T-cell (primary cell): ENCODE results near the gene TICAM2. TPM values are rescaled to one million over a fixed set of nuclear protein-coding genes. Genes with fewer than 3 reads are reported as not detected.
A peak's percentile ranks its signal among the peaks of the same experiment; 100 is the strongest.

Source experiments
- ATAC-seq, 4 experiments: fragments of 200-7000 bp in 3 of 4; fragments of 150-1000 bp in 1 of 4; cut with Tn5 transposase; replicated peaks in 1 of 4; 1 replicate in 3 of 4; 2 replicates in 1 of 4; pipeline ENCODE4 v1.10.0; 2021; ENCODE audit warnings: moderate library complexity in 3 of 4, mild to moderate bottlenecking in 2 of 4, moderate number of reproducible peaks in 1 of 4
- CTCF ChIA-PET, 2 donors: fragments of 300-600 bp; sonication (Branson Sonifier 250); formaldehyde crosslinking; loops; one replicate each; lab custom pipeline; 2022; ENCODE audit warnings: antibody characterized with exemption in 2 of 2; lab: Charles Lee
- POLR2A ChIA-PET, 2 donors: fragments of 300-600 bp; sonication (Branson Sonifier 250); formaldehyde crosslinking; loops; one replicate each; lab custom pipeline; 2022; ENCODE audit warnings: antibody characterized with exemption in 2 of 2; lab: Charles Lee
- DNase-seq, 35 experiments: peaks; one replicate each; pipeline versions ENCODE4 v3.0.0 to v3.0.0-alpha.2; 2013 to 2023
- H3K27ac ChIP-seq: one replicate; pipeline ENCODE4 v1.5.1; 2013; ENCODE audit warnings: low read length
- H3K27me3 ChIP-seq, 2 experiments: replicated peaks in 1 of 2; 1 replicate in 1 of 2; 2 replicates in 1 of 2; pipeline versions ENCODE4 v1.6.1 to v1.7.0; 2013; ENCODE audit warnings: low read length in 1 of 2, mixed read lengths in 1 of 2; ENCODE audit not compliant: control insufficient read depth in 2 of 2, insufficient read depth in 2 of 2; ENCODE audit errors: extremely low read depth in 1 of 2
- H3K36me3 ChIP-seq, 2 donors: 1 replicate in 1 of 2; 2 replicates in 1 of 2; pipeline versions ENCODE4 v1.6.1 to v1.7.0; 2013; ENCODE audit warnings: low read length in 1 of 2; ENCODE audit not compliant: control insufficient read depth in 2 of 2, insufficient read depth in 1 of 2; ENCODE audit errors: extremely low read depth in 1 of 2
- H3K4me1 ChIP-seq, 2 experiments: 1 replicate in 1 of 2; 2 replicates in 1 of 2; pipeline versions ENCODE4 v1.6.1 to v1.7.0; 2013; ENCODE audit warnings: low read length in 2 of 2, mixed read lengths in 1 of 2; ENCODE audit not compliant: insufficient read depth in 2 of 2, control insufficient read depth in 1 of 2; ENCODE audit errors: extremely low read depth in 1 of 2
- H3K4me3 ChIP-seq, 2 donors: 1 replicate in 1 of 2; 2 replicates in 1 of 2; pipeline versions ENCODE4 v1.5.1 to v1.7.0; 2013; ENCODE audit warnings: mild to moderate bottlenecking in 2 of 2, low read length in 1 of 2, moderate library complexity in 1 of 2; ENCODE audit not compliant: control insufficient read depth in 1 of 2; ENCODE audit errors: extremely low read depth in 1 of 2
- H3K9me3 ChIP-seq: 2 replicates; pipeline ENCODE4 v1.7.0; 2013
- H3K27ac Mint-ChIP-seq, 2 donors: one replicate each; pipeline ENCODE4 v1.8.0; 2020 to 2021; ENCODE audit warnings: mild to moderate bottlenecking in 2 of 2, mixed read lengths in 2 of 2
- H3K27me3 Mint-ChIP-seq, 2 donors: one replicate each; pipeline ENCODE4 v1.8.0; 2021 to 2022; ENCODE audit warnings: mixed read lengths in 2 of 2
- H3K36me3 Mint-ChIP-seq: one replicate; pipeline ENCODE4 v1.8.0; 2021; ENCODE audit warnings: mixed read lengths
- H3K4me1 Mint-ChIP-seq, 3 donors: one replicate each; pipeline ENCODE4 v1.8.0; 2020 to 2022; ENCODE audit warnings: mixed read lengths in 3 of 3, mild to moderate bottlenecking in 1 of 3
- H3K4me3 Mint-ChIP-seq, 3 donors: one replicate each; pipeline ENCODE4 v1.8.0; 2020 to 2022; ENCODE audit warnings: mild to moderate bottlenecking in 3 of 3, mixed read lengths in 3 of 3, moderate library complexity in 3 of 3
- H3K9me3 Mint-ChIP-seq, 3 donors: one replicate each; pipeline ENCODE4 v1.8.0; 2020 to 2022; ENCODE audit warnings: mixed read lengths in 3 of 3
- WGBS: methylation state at CpG from one replicate; pipeline ENCODE4 v1.1.5; 2013; ENCODE audit warnings: missing lambda C conversion rate; ENCODE audit not compliant: insufficient coverage; 5-methylcytosine and 5-hydroxymethylcytosine counted together
- total RNA-seq, 35 experiments: library from RNA in 6 of 35; stranded (reverse) in 6 of 35; fragments of 120-200 nt in 1 of 35; gene quantifications; one replicate each; pipeline versions ENCODE4 v1.2.1 to v1.2.4 and lab custom pipeline; 2013 to 2026

TICAM2 gene
- total RNA-seq, 5 donors from 2014 or later (not counting 1 experiment from before 2014, with no cell fraction given): 0.51 to 1.7 (median 0.82) TPM

DNA sequence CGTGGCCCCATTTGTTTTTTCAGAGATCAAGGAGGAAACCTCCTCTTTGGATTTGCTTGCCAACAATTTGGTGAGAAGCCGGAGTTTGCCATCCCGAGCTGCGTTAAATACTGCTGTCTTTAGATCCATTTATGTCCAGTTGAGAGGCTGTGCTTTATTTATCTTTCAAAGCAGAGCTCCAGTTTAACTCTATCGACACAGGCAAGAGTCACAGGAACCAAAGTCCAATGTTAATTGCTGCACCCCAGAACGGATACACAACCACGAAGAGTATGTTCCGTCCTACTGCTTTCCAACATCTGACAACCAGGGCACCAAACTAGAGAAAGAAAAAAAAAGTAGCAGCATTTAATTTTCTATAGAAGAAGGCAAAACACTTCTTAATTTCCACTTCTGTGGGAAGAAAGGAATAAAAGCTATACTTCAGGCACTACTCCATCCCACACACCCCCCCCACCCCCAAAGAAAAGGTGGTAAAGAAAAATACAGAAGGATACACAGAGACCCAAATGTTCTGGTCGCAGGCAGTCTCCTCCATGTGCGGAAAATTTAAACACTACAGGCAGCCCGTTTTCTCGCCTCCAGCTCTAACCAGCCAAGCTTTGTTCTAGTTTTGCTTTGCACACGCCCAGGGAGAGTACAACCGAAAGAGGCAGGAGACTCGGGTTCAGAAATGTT is 58.8 kb downstream of the TICAM2 start:
- POLR2A ChIA-PET: interaction anchor here (0.6 to 2.0 kb wide), 12 partner anchors 8 to 542 kb away, joined by 3 to 21 read pairs (median 4); no protein-coding TSS in a partner anchor
- DNase-seq (peak in 21 of 35 experiments; percentile 7 to 66 (median 25)), ATAC-seq (peak; percentile 10 to 44 (median 22))
- peaks cover 2% of the 10 kb centered on the region for H3K9me3 ChIP-seq
- H3K27me3 ChIP-seq: no peaks in the 10 kb centered on the region
- peak overlapping the region; percentile 93 to 98 for H3K27ac Mint-ChIP-seq
- peaks cover 38% of the 10 kb centered on the region for H3K36me3 Mint-ChIP-seq
- peaks cover 12 to 38% of the 10 kb centered on the region in 2 experiments for H3K4me1 ChIP-seq
- peak overlapping the region; percentile 85 for H3K27ac ChIP-seq
- no peaks in the 10 kb centered on the region for H3K27me3 Mint-ChIP-seq
- peak overlapping the region; percentile 73 to 76 for H3K4me3 ChIP-seq
- H3K4me1 Mint-ChIP-seq: peaks cover 55 to 59% (median 59%) of the 10 kb centered on the region in 3 donors
- no peaks in the 10 kb centered on the region for H3K9me3 Mint-ChIP-seq
- peak overlapping the region; percentile 84 to 98 (median 97) for H3K4me3 Mint-ChIP-seq
- WGBS: 19% methylated on average over 10 of the region's 15 CpGs
- peaks cover 0 to 15% of the 10 kb centered on the region in 2 donors for H3K36me3 ChIP-seq
- CTCF ChIA-PET: interaction anchor here (0.6 to 2.6 kb wide), 6 partner anchors 11 to 298 kb away, joined by 3 to 9 read pairs (median 4); partner anchors contain the start of genes AP3S1 (in 1 of the 2) and ATG12 (in 1 of the 2)

DNA sequence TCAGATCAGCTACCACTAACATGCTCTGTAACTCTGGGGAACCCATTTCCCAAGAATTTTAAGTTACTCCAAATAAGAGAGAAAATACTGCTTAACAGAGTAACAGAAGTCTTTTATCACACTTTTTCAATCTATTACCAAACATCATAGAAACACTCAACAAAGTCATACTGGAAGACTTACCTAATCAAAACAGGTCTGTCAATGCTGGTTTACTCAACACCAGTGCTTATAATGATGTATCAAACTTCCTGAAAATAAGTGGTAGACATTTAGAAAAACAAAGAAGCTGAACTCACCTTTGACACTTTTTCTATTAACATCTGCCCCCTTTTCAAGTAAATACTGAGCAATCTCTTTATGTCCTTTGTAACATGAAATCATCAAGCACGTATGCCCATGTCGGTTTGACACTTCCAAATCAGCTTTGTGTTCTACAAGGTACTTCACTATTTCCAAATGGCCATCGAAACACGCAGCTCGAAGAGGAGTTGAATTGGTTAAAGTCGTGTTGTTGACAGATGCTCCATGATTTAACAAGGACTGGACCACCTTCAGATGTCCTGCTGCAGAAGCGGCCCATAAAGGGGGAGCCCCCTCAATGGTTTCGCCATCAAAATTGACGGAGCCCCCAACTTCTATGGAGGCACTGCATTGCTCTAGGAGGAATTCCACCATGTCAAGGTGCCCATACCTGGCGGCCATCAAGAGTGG is 59.5 kb downstream of the TICAM2 start:
- 85% methylated on average over 6 of the region's 10 CpGs for WGBS
- Mint-ChIP-seq H3K27me3 (no peaks in the 10 kb centered on the region), H3K36me3 (peaks cover 43% of the 10 kb centered on the region), H3K9me3 (no peaks in the 10 kb centered on the region), H3K4me1 (peaks cover 62 to 66% (median 64%) of the 10 kb centered on the region in 3 donors), H3K4me3 (peak overlapping the region; percentile 84 to 98 (median 97)), H3K27ac (peak overlapping the region; percentile 31 to 98)
- Histone ChIP-seq H3K4me1 (peaks cover 12 to 42% of the 10 kb centered on the region in 2 experiments), H3K27me3 (no peaks in the 10 kb centered on the region), H3K27ac (no peak overlapping the region), H3K9me3 (peaks cover 2% of the 10 kb centered on the region), H3K36me3 (peaks cover 0 to 15% of the 10 kb centered on the region in 2 donors), H3K4me3 (peak overlapping the region; percentile 73 to 76)
- ChIA-PET POLR2A (interaction anchor here (0.7 to 2.0 kb wide), 7 partner anchors 7 to 543 kb away, joined by 3 to 21 read pairs (median 3); no protein-coding TSS in a partner anchor), CTCF (interaction anchor here (0.6 to 2.6 kb wide), 3 partner anchors 32 to 298 kb away, joined by 3 to 9 read pairs (median 4); partner anchors contain the start of genes AP3S1 (in 1 of the 2) and ATG12 (in 1 of the 2))
- ATAC-seq (no peak), DNase-seq (peak in 1 of 35 experiments; percentile 8)

DNA sequence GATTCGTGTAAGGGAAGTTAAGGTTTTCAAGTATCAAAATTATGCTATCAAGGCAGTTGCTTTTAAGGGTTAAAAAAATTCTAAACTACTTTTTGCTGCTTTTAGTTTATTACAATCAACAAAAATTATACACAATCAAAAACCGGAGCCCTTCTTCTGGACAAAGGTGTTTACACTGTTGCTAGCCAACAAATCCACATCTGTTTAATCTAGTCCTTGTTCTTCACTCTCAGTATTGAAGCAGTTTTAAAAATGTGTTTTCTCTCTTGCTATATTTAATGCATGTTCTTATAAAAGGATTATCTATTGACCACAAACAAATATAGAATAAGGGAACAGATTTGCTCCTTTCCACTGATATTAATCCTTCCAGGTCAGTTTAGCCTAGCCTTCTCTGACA is 60.2 kb downstream of the TICAM2 start:
- Histone ChIP-seq H3K27me3 (no peaks in the 10 kb centered on the region), H3K9me3 (peaks cover 2% of the 10 kb centered on the region), H3K4me1 (peaks cover 12 to 45% of the 10 kb centered on the region in 2 experiments), H3K27ac (no peak overlapping the region), H3K4me3 (peak overlapping the region; percentile 5 to 14), H3K36me3 (peaks cover 0 to 15% of the 10 kb centered on the region in 2 donors)
- WGBS: no CpG with 5 or more reads among the region's 2 CpGs
- H3K9me3 Mint-ChIP-seq: no peaks in the 10 kb centered on the region
- H3K4me1 Mint-ChIP-seq: peaks cover 67 to 73% (median 71%) of the 10 kb centered on the region in 3 donors
- DNase-seq: no peak
- H3K36me3 Mint-ChIP-seq: peaks cover 47% of the 10 kb centered on the region
- peak overlapping the region in 1 of 2 donors; percentile 23 for H3K27ac Mint-ChIP-seq
- ChIA-PET CTCF (interaction anchor here in 1 of 2 donors (2.6 kb wide), 1 partner anchor 33 kb away, joined by 9 read pairs; no protein-coding TSS in a partner anchor), POLR2A (interaction anchor here in 1 of 2 donors (1.4 to 2.0 kb wide), 2 partner anchors 7 to 22 kb away, joined by 7 to 21 read pairs; no protein-coding TSS in a partner anchor)
- ATAC-seq: no peak
- H3K4me3 Mint-ChIP-seq: peak overlapping the region; percentile 84 to 98 (median 97)
- no peaks in the 10 kb centered on the region for H3K27me3 Mint-ChIP-seq

DNA sequence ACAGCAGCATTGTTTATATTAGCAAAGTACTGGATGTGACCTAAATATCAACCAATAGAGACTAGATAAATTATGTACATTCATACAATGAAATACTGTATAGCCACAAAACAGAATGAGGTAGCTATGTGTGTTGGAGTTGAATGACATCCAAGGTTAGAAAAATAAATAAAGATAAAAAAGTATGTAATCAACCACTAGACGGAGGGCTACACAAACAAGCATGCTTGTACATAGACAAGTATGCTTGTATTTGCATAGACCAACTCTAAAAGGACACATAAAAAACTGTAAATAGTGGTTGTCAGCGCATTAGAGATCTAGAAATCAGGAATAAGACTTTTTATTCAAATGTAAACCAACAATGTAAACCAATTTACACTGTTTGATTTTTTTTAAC is 60.7 kb downstream of the TICAM2 start:
- Histone ChIP-seq H3K27me3 (no peaks in the 10 kb centered on the region), H3K9me3 (peaks cover 2% of the 10 kb centered on the region), H3K36me3 (peaks cover 0 to 20% of the 10 kb centered on the region in 2 donors), H3K4me3 (no peak overlapping the region), H3K4me1 (peaks cover 12 to 47% of the 10 kb centered on the region in 2 experiments), H3K27ac (no peak overlapping the region)
- DNase-seq (no peak), ATAC-seq (no peak)
- H3K27me3 Mint-ChIP-seq: no peaks in the 10 kb centered on the region
- H3K4me3 Mint-ChIP-seq: peak overlapping the region; percentile 84 to 98 (median 97)
- H3K4me1 Mint-ChIP-seq: peaks cover 72 to 78% (median 75%) of the 10 kb centered on the region in 3 donors
- CTCF ChIA-PET: interaction anchor here (0.5 to 2.6 kb wide), 2 partner anchors 33 kb away, joined by 3 to 9 read pairs; no protein-coding TSS in a partner anchor
- POLR2A ChIA-PET: interaction anchor here in 1 of 2 donors (0.6 to 1.7 kb wide), 2 partner anchors 17 to 271 kb away, joined by 4 read pairs; no protein-coding TSS in a partner anchor
- no CpG with 5 or more reads among the region's 2 CpGs for WGBS
- H3K27ac Mint-ChIP-seq: no peak overlapping the region
- H3K36me3 Mint-ChIP-seq: peaks cover 51% of the 10 kb centered on the region
- no peaks in the 10 kb centered on the region for H3K9me3 Mint-ChIP-seq

DNA sequence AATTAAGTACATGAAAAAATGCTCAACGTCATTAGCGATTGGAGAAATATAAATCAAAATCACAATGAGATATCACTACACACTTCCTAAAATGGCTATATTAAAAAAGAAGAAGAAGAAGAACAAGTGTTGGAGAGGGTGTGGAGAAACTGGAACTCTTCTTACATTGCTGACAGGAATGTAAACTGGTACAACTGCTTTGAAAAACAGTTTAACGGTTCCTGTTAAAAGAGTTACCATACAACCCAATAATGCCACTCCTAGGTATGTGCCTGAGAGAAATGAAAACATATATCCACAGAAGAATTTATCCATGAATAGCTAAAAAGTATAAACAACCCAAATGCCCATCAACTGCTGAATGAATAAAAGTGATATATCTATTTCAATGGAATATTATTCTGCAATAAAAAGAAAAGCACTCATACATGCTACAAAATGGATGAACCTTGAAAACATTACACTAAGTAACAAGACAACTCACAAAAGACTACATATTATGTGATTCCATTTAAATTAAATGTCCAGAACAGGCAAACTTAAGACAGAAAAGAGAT is 66.7 kb downstream of the TICAM2 start:
- Mint-ChIP-seq H3K36me3 (peaks cover 69% of the 10 kb centered on the region), H3K27ac (no peak overlapping the region), H3K4me3 (peak overlapping the region in 2 of 3 donors; percentile 1 to 14), H3K4me1 (peaks cover 82 to 90% (median 90%) of the 10 kb centered on the region in 3 donors), H3K9me3 (no peaks in the 10 kb centered on the region), H3K27me3 (no peaks in the 10 kb centered on the region)
- H3K27ac ChIP-seq: no peak overlapping the region
- ChIA-PET POLR2A (interaction anchor here (0.6 to 2.2 kb wide), 3 partner anchors 8 to 9 kb away, joined by 3 to 21 read pairs (median 3); partner anchors contain the start of gene FEM1C (in 1 of the 2)), CTCF (interaction anchor here in 1 of 2 donors (1.6 kb wide), 1 partner anchor 16 kb away, joined by 3 read pairs; no protein-coding TSS in a partner anchor)
- no peaks in the 10 kb centered on the region for H3K9me3 ChIP-seq
- no peak overlapping the region for H3K4me3 ChIP-seq
- H3K36me3 ChIP-seq: peaks cover 0 to 23% of the 10 kb centered on the region in 2 donors
- no CpG with 5 or more reads among the region's 3 CpGs for WGBS
- DNase-seq: no peak
- H3K27me3 ChIP-seq: no peaks in the 10 kb centered on the region
- ATAC-seq: no peak
- peaks cover 0 to 22% of the 10 kb centered on the region in 2 experiments for H3K4me1 ChIP-seq
